ENCODE results near the gene TMEM120B. TPM values are rescaled to one million over a fixed set of nuclear protein-coding genes. Genes with fewer than 3 reads are reported as not detected.

Gene TMEM120B
- polyA plus RNA-seq, 1 donor from 2014 or later, result 2.7 TPM

- Mint-ChIP-seq H3K36me3 (peaks cover 6% of the 10 kb centered on the region), H3K27ac (peak overlapping the region in 2 of 3 donors; percentile 69 to 88)
Observed at GRCh38 chr12:121810234-121810817, 97.8 kb downstream of the TMEM120B start.

GRCh38 chr12:121810833-121811433, 98.4 kb downstream of the TMEM120B start:
- no peaks in the 10 kb centered on the region for H3K9me3 Mint-ChIP-seq
- peaks cover 6% of the 10 kb centered on the region for H3K36me3 Mint-ChIP-seq
- peak overlapping the region in 2 of 3 donors; percentile 69 to 88 for H3K27ac Mint-ChIP-seq
- H3K27me3 Mint-ChIP-seq, result no peaks in the 10 kb centered on the region
- peaks cover 21 to 35% (median 25%) of the 10 kb centered on the region in 3 donors for H3K4me1 Mint-ChIP-seq
- H3K4me3 Mint-ChIP-seq, result peak overlapping the region; percentile 67 to 91 (median 78)

More at GRCh38 chr12:121810234-121810817, 97.8 kb downstream of the TMEM120B start:
- peak overlapping the region in 1 of 4 donors; percentile 67 for H3K4me3 Mint-ChIP-seq
- peaks cover 21 to 38% (median 27%) of the 10 kb centered on the region in 3 donors for H3K4me1 Mint-ChIP-seq
- no peaks in the 10 kb centered on the region for H3K27me3 Mint-ChIP-seq
- H3K9me3 Mint-ChIP-seq, result no peaks in the 10 kb centered on the region

- peak overlapping the region; percentile 39 to 88 (median 86) for H3K27ac Mint-ChIP-seq
- peaks cover 15 to 32% (median 22%) of the 10 kb centered on the region in 3 donors for H3K4me1 Mint-ChIP-seq
- H3K9me3 Mint-ChIP-seq, result no peaks in the 10 kb centered on the region
- H3K4me3 Mint-ChIP-seq, result peak overlapping the region; percentile 75 to 91 (median 84)
- H3K36me3 Mint-ChIP-seq, result peaks cover 6% of the 10 kb centered on the region
- no peaks in the 10 kb centered on the region for H3K27me3 Mint-ChIP-seq
Observed at GRCh38 chr12:121811434-121812319, 99.1 kb downstream of the TMEM120B start.

- peak overlapping the region; percentile 71 to 91 (median 84) for H3K4me3 Mint-ChIP-seq
- H3K4me1 Mint-ChIP-seq, result peaks cover 14 to 30% (median 22%) of the 10 kb centered on the region in 3 donors
- peaks cover 6% of the 10 kb centered on the region for H3K36me3 Mint-ChIP-seq
- peak overlapping the region in 2 of 3 donors; percentile 86 to 88 for H3K27ac Mint-ChIP-seq
- no peaks in the 10 kb centered on the region for H3K27me3 Mint-ChIP-seq
- no peaks in the 10 kb centered on the region for H3K9me3 Mint-ChIP-seq
Observed at GRCh38 chr12:121812320-121812871, 99.8 kb downstream of the TMEM120B start.

- H3K9me3 Mint-ChIP-seq, result no peaks in the 10 kb centered on the region
- peaks cover 11 to 29% (median 18%) of the 10 kb centered on the region in 3 donors for H3K4me1 Mint-ChIP-seq
- peaks cover 6% of the 10 kb centered on the region for H3K36me3 Mint-ChIP-seq
- no peaks in the 10 kb centered on the region for H3K27me3 Mint-ChIP-seq
- peak overlapping the region; percentile 63 to 88 (median 86) for H3K27ac Mint-ChIP-seq
- H3K4me3 Mint-ChIP-seq, result peak overlapping the region; percentile 71 to 90 (median 82)
Observed at GRCh38 chr12:121812921-121813896, 100.7 kb downstream of the TMEM120B start.

GRCh38 chr12:121813951-121814350, 101.4 kb downstream of the TMEM120B start:
- Mint-ChIP-seq H3K27me3 (no peaks in the 10 kb centered on the region), H3K4me1 (peaks cover 11 to 29% (median 16%) of the 10 kb centered on the region in 3 donors), H3K36me3 (peaks cover 6% of the 10 kb centered on the region), H3K27ac (no peak overlapping the region), H3K9me3 (no peaks in the 10 kb centered on the region), H3K4me3 (peak overlapping the region in 2 of 4 donors; percentile 79 to 85)

GRCh38 chr12:121814429-121815119, 102.0 kb downstream of the TMEM120B start:
- no peaks in the 10 kb centered on the region for H3K27me3 Mint-ChIP-seq
- H3K27ac Mint-ChIP-seq, result no peak overlapping the region
- H3K9me3 Mint-ChIP-seq, result no peaks in the 10 kb centered on the region
- H3K4me3 Mint-ChIP-seq, result peak overlapping the region in 1 of 4 donors; percentile 66
- H3K4me1 Mint-ChIP-seq, result peaks cover 11 to 26% (median 12%) of the 10 kb centered on the region in 3 donors
- H3K36me3 Mint-ChIP-seq, result peaks cover 6% of the 10 kb centered on the region

- H3K27ac Mint-ChIP-seq, result no peak overlapping the region
- no peaks in the 10 kb centered on the region for H3K9me3 Mint-ChIP-seq
- H3K4me1 Mint-ChIP-seq, result peaks cover 11 to 25% (median 11%) of the 10 kb centered on the region in 3 donors
- no peaks in the 10 kb centered on the region for H3K27me3 Mint-ChIP-seq
- no peak overlapping the region for H3K4me3 Mint-ChIP-seq
- H3K36me3 Mint-ChIP-seq, result peaks cover 6% of the 10 kb centered on the region
Observed at GRCh38 chr12:121815263-121815662, 102.7 kb downstream of the TMEM120B start.

- no peaks in the 10 kb centered on the region for H3K27me3 Mint-ChIP-seq
- no peaks in the 10 kb centered on the region for H3K9me3 Mint-ChIP-seq
- no peak overlapping the region for H3K4me3 Mint-ChIP-seq
- H3K36me3 Mint-ChIP-seq, result peaks cover 6% of the 10 kb centered on the region
- peaks cover 4 to 18% (median 5%) of the 10 kb centered on the region in 3 donors for H3K4me1 Mint-ChIP-seq
- H3K27ac Mint-ChIP-seq, result no peak overlapping the region
Observed at GRCh38 chr12:121816925-121817647, 104.5 kb downstream of the TMEM120B start.

- Mint-ChIP-seq H3K27ac (no peak overlapping the region), H3K4me1 (peaks cover 4 to 15% (median 5%) of the 10 kb centered on the region in 3 donors), H3K36me3 (peaks cover 6% of the 10 kb centered on the region), H3K9me3 (no peaks in the 10 kb centered on the region), H3K4me3 (peak overlapping the region in 1 of 4 donors; percentile 22), H3K27me3 (no peaks in the 10 kb centered on the region)
Observed at GRCh38 chr12:121817648-121818043, 105.1 kb downstream of the TMEM120B start.

GRCh38 chr12:121819212-121819949, 106.8 kb downstream of the TMEM120B start:
- H3K4me3 Mint-ChIP-seq, result no peak overlapping the region
- peaks cover 5% of the 10 kb centered on the region for H3K36me3 Mint-ChIP-seq
- no peak overlapping the region for H3K27ac Mint-ChIP-seq
- H3K9me3 Mint-ChIP-seq, result no peaks in the 10 kb centered on the region
- H3K27me3 Mint-ChIP-seq, result no peaks in the 10 kb centered on the region
- H3K4me1 Mint-ChIP-seq, result peaks cover 0 to 5% (median 0%) of the 10 kb centered on the region in 3 donors

- peaks cover 0 to 5% (median 0%) of the 10 kb centered on the region in 3 donors for H3K4me1 Mint-ChIP-seq
- no peak overlapping the region for H3K27ac Mint-ChIP-seq
- H3K9me3 Mint-ChIP-seq, result no peaks in the 10 kb centered on the region
- H3K4me3 Mint-ChIP-seq, result no peak overlapping the region
- H3K27me3 Mint-ChIP-seq, result no peaks in the 10 kb centered on the region
- H3K36me3 Mint-ChIP-seq, result peaks cover 5% of the 10 kb centered on the region
Observed at GRCh38 chr12:121820056-121820455, 107.5 kb downstream of the TMEM120B start.
